Measurements from ENCODE around the gene BTAF1.
"Not testable (repeated sequence)": the region's sequence is repeated elsewhere in the genome, so short reads cannot be mapped to it uniquely, and the experiment has no call there.

BTAF1 gene

DNA sequence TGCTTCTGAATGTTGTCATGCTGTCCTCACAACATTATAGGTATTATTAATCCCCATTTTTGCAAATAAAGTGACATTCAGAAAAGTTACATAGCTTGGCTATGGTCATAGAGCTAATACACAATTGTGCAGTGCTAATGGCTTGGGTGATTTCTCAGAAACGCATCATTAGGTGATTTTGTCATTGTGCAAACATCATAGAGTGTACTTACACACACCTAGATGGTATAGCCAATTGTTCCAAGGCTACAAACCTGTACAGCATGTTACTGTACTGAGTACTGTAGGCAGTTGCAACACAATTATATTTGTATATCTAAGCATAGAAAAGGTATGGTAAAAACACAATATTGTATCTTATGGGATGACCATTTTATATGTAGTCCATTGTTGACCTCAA is 91.0 kb downstream of the BTAF1 start:
- Histone ChIP-seq H3K79me2 (ENCODE audit: insufficient read depth, low read length) (no peaks in the 10 kb centered on the region), H2AFZ (ENCODE audit: low read length) (no peak overlapping the region), H3K9ac (ENCODE audit: low read length) (no peak overlapping the region), H3K36me3 (ENCODE audit: insufficient read depth, low read length) (peaks cover 56% of the 10 kb centered on the region), H3F3A (ENCODE audit: insufficient read depth, low read length) (no peaks in the 10 kb centered on the region), H3K9me2 (ENCODE audit: low read depth, low read length) (no peaks in the 10 kb centered on the region), H4K20me1 (ENCODE audit: insufficient read depth, low read length) (no peaks in the 10 kb centered on the region), H3K4me2 (ENCODE audit: low read length) (no peak overlapping the region), H3K4me3 (ENCODE audit: low read depth, low read length, poor library complexity, severe bottlenecking) (no peak overlapping the region), H3K4me1 (ENCODE audit: insufficient read depth, low read length, severe bottlenecking) (no peaks in the 10 kb centered on the region), H3K9me3 (ENCODE audit: low read length) (no peaks in the 10 kb centered on the region), H3K27ac (ENCODE audit: low read depth, low read length, poor library complexity, severe bottlenecking) (no peak overlapping the region), H3K27me3 (ENCODE audit: insufficient read depth, low read length) (no peaks in the 10 kb centered on the region)
- TF ChIP-seq EZH2 (IDR thresholded peaks at IDR 0.05; ENCODE audit: borderline replicate concordance, low read length), result no peak
- TF ChIP-seq, protein P1, sequence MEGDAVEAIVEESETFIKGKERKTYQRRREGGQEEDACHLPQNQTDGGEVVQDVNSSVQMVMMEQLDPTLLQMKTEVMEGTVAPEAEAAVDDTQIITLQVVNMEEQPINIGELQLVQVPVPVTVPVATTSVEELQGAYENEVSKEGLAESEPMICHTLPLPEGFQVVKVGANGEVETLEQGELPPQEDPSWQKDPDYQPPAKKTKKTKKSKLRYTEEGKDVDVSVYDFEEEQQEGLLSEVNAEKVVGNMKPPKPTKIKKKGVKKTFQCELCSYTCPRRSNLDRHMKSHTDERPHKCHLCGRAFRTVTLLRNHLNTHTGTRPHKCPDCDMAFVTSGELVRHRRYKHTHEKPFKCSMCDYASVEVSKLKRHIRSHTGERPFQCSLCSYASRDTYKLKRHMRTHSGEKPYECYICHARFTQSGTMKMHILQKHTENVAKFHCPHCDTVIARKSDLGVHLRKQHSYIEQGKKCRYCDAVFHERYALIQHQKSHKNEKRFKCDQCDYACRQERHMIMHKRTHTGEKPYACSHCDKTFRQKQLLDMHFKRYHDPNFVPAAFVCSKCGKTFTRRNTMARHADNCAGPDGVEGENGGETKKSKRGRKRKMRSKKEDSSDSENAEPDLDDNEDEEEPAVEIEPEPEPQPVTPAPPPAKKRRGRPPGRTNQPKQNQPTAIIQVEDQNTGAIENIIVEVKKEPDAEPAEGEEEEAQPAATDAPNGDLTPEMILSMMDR (IDR thresholded peaks at IDR 0.05; ENCODE audit: low read length), result no peak

GRCh38 chr10:92024700-92025099 is 101.1 kb downstream of the BTAF1 start:
- Histone ChIP-seq H3K4me3 (ENCODE audit: low read depth, low read length, poor library complexity, severe bottlenecking) (no peak overlapping the region), H3K27me3 (ENCODE audit: insufficient read depth, low read length) (no peaks in the 10 kb centered on the region), H3K9me2 (ENCODE audit: low read depth, low read length) (no peaks in the 10 kb centered on the region), H3K4me2 (ENCODE audit: low read length) (no peak overlapping the region), H3K9me3 (ENCODE audit: low read length) (no peaks in the 10 kb centered on the region), H2AFZ (ENCODE audit: low read length) (no peak overlapping the region), H3K27ac (ENCODE audit: low read depth, low read length, poor library complexity, severe bottlenecking) (no peak overlapping the region), H4K20me1 (ENCODE audit: insufficient read depth, low read length) (no peaks in the 10 kb centered on the region), H3F3A (ENCODE audit: insufficient read depth, low read length) (no peaks in the 10 kb centered on the region), H3K79me2 (ENCODE audit: insufficient read depth, low read length) (no peaks in the 10 kb centered on the region), H3K9ac (ENCODE audit: low read length) (no peak overlapping the region), H3K36me3 (ENCODE audit: insufficient read depth, low read length) (peaks cover 62% of the 10 kb centered on the region), H3K4me1 (ENCODE audit: insufficient read depth, low read length, severe bottlenecking) (no peaks in the 10 kb centered on the region)
- no peak for TF ChIP-seq EZH2 (IDR thresholded peaks at IDR 0.05; ENCODE audit: borderline replicate concordance, low read length)
- TF ChIP-seq, protein P1 (IDR thresholded peaks at IDR 0.05; ENCODE audit: low read length), result no peak

GRCh38 chr10:92025340-92025739 is 101.8 kb downstream of the BTAF1 start:
- H4K20me1 ChIP-seq (ENCODE audit: insufficient read depth, low read length); H3K4me3 ChIP-seq (ENCODE audit: low read depth, low read length, poor library complexity, severe bottlenecking); H3K9ac ChIP-seq (ENCODE audit: low read length); H3K79me2 ChIP-seq (ENCODE audit: insufficient read depth, low read length); H2AFZ ChIP-seq (ENCODE audit: low read length); H3K9me3 ChIP-seq (ENCODE audit: low read length); H3K27me3 ChIP-seq (ENCODE audit: insufficient read depth, low read length); H3K9me2 ChIP-seq (ENCODE audit: low read depth, low read length); H3K4me1 ChIP-seq (ENCODE audit: insufficient read depth, low read length, severe bottlenecking); H3F3A ChIP-seq (ENCODE audit: insufficient read depth, low read length); H3K4me2 ChIP-seq (ENCODE audit: low read length); H3K27ac ChIP-seq (ENCODE audit: low read depth, low read length, poor library complexity, severe bottlenecking): not testable (repeated sequence)
- peaks cover 63% of the 10 kb centered on the region for H3K36me3 ChIP-seq (ENCODE audit: insufficient read depth, low read length)

GRCh38 chr10:92027141-92027540 is 103.6 kb downstream of the BTAF1 start:
- Histone ChIP-seq H3K27me3 (ENCODE audit: insufficient read depth, low read length) (no peaks in the 10 kb centered on the region), H2AFZ (ENCODE audit: low read length) (no peak overlapping the region), H3K4me1 (ENCODE audit: insufficient read depth, low read length, severe bottlenecking) (no peaks in the 10 kb centered on the region), H4K20me1 (ENCODE audit: insufficient read depth, low read length) (no peaks in the 10 kb centered on the region), H3K9me2 (ENCODE audit: low read depth, low read length) (no peaks in the 10 kb centered on the region), H3K79me2 (ENCODE audit: insufficient read depth, low read length) (no peaks in the 10 kb centered on the region), H3F3A (ENCODE audit: insufficient read depth, low read length) (no peaks in the 10 kb centered on the region), H3K9ac (ENCODE audit: low read length) (no peak overlapping the region), H3K27ac (ENCODE audit: low read depth, low read length, poor library complexity, severe bottlenecking) (no peak overlapping the region), H3K36me3 (ENCODE audit: insufficient read depth, low read length) (peaks cover 62% of the 10 kb centered on the region), H3K9me3 (ENCODE audit: low read length) (no peaks in the 10 kb centered on the region), H3K4me2 (ENCODE audit: low read length) (no peak overlapping the region), H3K4me3 (ENCODE audit: low read depth, low read length, poor library complexity, severe bottlenecking) (no peak overlapping the region)
- no peak for TF ChIP-seq EZH2 (IDR thresholded peaks at IDR 0.05; ENCODE audit: borderline replicate concordance, low read length)
- TF ChIP-seq, protein P1 (IDR thresholded peaks at IDR 0.05; ENCODE audit: low read length), result no peak

Data from OCI-LY1 (cell line).